ENCODE data around the gene PPFIA1.
A peak's percentile ranks its signal among the peaks of the same experiment; 100 is the strongest.
"Not testable (repeated sequence)": the region's sequence is repeated elsewhere in the genome, so short reads cannot be mapped to it uniquely, and the experiment has no call there.

The PPFIA1 gene

DNA sequence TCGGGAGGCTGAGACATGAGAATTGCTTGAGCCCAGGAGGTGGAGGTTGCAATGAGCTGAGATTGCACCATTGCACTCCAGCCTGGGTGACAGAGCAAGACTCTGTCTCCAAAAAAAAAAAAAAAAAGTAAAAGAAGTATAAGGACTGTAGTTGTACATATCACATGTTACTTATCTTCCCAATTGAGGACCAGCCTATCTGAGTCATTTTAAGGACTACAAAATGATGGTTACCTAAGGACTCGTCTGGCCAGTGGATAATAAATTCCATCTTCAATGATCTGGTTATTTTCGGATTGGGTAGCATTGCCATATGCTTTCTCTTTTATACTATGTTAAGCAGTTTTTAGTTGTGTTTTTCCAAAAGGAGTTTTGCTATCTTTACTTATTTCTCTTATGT, 55.3 kb downstream of the PPFIA1 start:
- no peak for DNase-seq (ENCODE audit: low spot score)

DNA sequence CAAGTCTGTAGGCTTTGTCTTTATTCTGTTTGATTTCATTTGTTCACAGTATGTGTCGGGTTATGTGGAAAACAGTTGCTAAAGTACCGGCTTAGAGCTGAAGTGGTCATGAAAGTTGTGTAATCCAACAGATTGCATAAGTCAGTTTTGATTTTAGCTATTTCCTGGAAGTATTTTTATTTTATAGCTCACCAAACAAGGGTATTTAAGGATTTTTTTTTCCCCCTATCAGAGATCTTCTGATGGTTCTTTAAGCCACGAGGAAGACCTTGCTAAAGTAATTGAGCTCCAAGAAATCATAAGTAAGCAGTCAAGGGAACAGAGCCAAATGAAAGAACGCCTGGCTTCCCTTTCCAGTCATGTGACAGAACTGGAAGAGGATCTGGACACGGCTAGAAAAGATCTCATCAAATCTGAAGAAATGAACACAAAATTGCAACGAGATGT, 55.9 kb downstream of the PPFIA1 start:
- DNase-seq (ENCODE audit: low spot score): peak; percentile 66

DNA sequence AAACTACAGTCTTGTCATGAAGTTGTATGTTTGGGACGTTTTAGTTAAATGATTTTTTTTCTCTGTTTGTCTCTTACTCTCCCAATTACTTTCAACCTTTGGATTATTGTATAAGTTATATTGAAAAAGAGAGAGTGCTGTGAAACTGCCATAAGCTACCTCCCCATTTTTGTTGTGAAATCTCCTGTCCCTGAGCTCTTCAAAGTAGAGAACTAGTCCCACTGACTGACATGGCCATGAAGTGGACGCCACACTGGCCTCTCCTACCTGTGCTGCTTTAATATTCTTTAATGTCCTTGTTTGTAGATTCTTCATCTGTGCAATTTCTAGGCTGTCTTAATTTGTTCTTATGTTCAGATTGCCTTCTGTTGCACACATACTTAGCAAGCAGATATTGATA, 56.3 kb downstream of the PPFIA1 start:
- no peak for DNase-seq (ENCODE audit: low spot score)

DNA sequence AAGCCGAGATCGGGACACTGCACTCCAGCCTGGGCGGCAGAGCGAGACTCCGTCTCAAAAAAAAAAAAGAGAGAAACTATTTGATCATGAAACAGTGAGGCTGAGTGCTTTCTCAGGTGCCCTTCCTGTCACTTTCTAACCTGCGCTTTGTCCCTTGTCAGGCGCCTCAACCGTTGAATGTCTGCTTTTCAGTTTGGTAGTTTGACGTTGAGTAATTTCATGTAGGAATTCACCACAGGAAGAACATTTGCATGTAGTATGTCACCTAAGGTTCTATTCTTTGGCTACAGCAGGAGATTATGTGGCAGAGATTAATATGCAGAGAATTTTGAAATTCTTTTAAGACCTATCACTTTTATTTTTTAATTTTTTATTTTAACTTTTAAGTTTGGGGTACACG, 57.2 kb downstream of the PPFIA1 start:
- DNase-seq (ENCODE audit: low spot score): no peak

DNA sequence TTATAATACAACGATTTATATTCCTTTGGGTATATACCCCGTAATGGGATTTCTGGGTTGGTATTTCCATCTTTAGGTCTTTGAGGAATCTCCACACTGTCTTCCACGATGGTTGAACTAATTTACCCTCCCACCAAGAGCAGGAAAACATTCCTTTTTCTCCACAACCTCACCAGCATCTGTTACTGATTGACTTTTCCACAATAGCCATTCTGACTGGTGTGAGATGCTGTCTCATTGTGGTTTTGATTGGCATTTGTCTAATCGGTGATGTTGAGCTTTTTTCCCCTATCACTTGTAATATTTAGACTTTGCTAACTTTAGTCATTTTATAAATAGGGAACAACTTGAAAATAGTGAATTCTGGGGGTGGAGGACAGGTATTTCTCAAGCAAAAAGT, 58.1 kb downstream of the PPFIA1 start:
- no peak for DNase-seq (ENCODE audit: low spot score)

DNA sequence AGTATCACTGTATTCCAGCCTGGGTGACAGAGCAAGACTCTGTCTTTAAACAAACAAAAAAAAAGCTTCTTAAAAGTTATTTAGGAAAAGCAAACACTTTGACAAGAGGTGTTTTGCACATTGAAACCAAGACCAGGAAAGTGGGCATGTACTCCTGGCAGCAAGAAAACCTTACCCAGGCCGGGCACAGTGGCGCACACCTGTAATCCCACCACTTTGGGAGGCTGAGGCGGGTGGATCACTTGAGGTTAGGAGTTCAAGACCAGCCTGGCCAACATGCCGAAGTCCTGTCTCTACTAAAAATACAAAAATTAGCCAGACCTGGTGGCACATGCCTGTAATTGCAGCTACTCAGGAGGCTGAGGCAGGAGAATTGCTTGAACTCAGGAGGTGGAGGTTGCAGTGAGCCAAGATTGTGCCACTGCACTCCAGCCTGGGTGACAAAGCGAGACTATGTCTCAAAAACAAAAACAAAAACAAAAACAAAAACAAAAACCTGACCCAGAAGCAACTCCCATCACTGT, 60.9 kb downstream of the PPFIA1 start:
- not testable (repeated sequence) for DNase-seq (ENCODE audit: low spot score)

DNA sequence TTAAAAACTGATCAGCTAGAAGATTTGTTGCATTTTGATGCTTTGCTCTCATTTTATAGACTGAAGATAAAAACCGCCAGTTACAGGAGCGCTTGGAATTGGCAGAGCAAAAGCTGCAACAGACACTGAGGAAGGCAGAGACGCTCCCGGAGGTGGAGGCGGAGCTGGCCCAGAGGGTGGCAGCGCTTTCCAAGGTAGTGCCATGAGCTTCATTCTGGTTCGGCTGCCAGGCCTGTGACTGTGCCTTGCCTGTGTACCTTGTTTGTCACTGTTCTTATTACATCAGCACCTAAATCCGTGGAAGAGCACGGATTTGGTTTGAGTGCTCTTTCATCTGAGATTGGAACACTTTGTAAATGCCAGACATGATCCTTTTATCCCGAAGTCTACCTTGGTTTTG, 61.4 kb downstream of the PPFIA1 start:
- no peak for DNase-seq (ENCODE audit: low spot score)

DNA sequence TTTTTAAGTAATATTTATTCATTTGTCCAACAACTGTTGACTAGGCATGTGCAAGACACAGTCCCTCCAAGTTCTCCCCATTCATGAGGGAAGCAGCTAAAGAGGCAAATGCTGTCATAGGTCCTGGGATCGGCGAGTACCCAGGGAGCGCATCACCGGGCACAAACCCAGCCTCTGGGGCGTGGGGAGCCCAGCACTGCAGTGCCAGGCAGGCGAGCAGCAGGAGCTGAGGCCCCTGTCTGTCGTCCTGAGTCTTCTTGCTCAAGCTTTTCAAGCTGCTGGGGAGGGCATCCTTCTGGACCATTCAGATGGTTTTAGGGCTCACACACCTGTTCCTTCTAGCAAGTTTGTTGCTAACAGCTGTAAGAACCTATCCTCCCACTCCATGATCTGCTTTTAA, 62.1 kb downstream of the PPFIA1 start:
- no peak for DNase-seq (ENCODE audit: low spot score)

DNA sequence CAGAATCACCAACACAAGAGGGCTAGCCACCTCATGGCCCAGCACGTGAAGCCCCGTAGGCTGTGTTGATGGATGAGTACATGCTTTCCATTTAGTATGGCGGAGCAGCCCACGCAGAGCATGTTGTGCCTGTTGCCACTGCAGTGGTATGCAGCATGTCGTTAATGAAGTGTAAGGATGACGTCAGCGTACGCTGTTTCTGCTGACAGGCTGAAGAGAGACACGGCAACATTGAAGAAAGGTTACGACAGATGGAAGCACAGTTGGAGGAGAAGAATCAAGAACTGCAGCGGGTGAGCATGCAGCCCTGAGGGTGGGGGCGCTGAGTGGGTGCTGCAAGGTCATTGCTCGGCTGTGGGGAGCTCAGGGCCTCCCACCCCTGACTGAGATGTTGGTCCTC, 62.8 kb downstream of the PPFIA1 start:
- DNase-seq (ENCODE audit: low spot score): no peak

DNA sequence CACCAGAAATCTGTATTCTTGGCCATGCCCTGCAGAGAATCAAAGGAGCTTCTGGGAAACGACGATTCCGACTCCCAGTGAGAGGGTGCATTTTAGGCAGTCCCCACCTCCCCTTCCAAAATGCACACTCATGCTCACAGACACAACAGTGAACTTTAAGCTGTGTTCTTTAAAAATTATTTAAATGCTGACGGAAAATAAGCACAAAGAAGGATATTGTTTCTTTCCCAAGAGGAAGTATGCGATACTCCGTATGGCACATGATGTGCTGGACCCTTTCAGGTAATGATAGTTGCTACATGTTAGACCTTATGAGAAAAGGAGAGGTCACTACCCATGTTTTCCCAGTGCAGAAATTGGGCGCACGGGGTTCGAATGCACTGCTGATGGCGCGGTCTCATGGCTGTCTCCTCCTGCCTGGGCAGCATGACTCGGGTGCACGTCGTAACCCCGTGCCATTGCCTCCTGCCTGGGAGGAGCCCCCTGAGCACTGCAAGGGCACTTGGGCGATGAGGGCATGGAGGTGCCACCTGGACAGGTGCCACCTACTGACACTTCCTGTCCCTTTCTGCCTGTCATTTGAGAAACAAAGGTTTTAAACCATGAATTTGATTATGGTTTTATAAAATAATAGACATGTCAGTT, 64.0 kb downstream of the PPFIA1 start:
- DNase-seq (ENCODE audit: low spot score): no peak

DNA sequence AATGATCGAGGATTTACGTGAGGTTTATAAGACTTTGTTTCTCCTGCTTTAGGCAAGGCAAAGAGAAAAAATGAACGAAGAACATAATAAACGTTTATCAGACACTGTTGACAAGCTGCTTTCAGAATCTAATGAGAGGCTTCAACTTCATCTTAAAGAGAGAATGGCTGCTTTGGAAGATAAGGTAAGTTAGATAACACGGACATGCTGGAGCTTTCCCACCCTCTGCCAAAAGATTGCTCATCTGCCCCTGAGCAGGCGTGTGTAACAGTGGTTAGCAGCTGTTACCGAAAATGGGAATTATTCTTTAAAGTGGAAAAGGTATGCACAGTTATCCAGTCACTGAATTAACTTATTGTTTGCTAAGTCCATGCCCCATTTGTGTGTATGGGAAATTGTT, 65.0 kb downstream of the PPFIA1 start:
- DNase-seq (ENCODE audit: low spot score): no peak

DNA sequence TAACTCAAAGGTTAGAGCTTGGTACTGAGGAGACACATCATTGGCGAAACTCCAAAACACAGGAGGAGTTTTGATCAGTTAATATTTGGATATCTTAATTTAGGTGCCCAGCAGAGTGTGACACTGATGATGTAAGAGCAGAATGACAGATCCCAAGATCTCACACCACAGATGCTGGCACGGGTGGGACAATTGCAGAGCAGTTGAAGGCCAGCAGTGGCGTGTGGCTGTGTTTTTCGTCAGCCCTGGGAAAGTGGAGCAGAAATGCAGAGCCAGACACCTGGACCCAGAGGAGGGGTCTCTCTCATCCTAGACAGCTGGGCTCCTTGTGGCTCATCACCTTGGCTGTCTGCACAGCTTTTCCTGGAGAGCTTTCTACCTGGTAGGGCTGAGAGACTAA, 68.1 kb downstream of the PPFIA1 start:
- DNase-seq (ENCODE audit: low spot score): no peak

DNA sequence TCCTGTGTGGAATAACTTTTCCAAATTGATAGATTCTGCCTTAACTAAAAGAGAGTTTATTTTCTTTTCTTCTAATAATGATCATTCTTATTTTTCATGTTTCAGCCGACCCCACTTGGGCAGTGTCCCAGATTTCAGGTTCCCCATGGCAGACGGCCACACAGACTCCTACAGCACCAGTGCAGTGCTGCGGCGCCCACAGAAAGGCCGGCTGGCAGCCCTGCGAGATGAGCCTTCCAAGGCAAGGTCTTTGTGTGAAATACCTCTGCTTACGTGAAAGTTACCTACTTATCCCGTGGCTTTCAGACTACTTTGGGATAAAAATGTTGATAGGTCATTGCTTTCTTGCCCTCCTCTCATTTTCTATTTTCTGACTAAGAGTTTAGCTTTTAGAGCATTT, 68.6 kb downstream of the PPFIA1 start:
- no peak for DNase-seq (ENCODE audit: low spot score)

DNA sequence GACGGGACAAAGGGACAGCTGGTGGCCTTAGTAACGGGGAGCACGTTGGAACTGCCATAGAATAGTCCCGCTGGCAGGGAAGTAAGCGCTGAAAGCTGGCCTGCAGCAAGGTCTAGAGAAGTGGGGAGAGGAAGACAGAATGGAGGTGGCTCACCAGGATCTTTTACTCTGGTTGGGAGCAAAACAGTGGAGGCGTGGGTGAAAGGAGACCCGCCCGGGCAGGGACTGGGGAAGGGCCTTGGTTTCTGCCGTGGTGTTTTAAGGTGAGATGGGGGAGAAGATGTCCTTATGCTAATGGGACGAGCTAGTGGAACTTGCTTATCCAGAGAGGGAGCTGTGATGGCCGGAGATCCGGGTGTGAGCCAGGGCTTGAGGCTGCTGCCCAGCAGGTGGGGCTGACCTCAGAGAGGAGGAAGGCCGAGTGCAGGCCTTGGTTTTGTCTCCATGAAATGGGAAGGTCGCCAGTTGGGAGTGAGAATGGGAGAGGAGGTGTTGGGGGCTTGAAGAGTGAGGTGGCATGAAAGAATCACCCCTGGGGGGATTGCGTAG, 71.5 kb downstream of the PPFIA1 start:
- DNase-seq (ENCODE audit: low spot score): no peak

DNA sequence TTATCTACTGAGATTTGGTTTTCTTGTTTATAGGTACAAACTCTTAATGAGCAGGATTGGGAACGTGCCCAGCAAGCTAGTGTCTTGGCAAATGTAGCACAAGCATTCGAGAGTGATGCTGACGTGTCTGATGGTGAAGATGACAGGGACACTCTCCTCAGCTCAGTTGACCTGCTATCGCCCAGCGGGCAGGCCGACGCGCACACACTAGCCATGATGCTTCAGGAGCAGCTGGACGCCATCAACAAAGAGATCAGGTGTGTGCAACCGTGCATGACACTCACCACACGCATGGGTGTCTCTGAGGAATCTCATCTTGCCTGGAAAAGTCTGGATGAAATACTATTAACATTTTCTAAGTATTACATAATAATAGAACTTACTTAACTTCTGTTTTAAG, 73.1 kb downstream of the PPFIA1 start:
- DNase-seq (ENCODE audit: low spot score): no peak

DNA sequence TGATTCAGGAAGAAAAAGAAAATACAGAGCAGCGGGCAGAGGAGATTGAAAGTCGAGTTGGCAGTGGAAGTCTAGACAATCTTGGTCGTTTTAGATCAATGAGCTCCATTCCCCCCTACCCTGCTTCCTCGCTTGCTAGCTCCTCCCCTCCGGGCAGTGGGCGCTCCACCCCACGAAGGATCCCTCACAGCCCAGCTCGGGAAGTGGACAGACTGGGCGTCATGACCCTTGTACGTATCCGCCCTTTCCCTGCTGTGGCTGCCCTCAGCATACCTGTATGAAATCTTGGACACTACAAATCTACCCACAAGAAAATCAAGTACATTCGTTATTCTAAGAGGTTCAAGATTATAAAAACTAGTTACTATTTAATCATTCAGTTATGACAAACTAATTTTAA, 77.7 kb downstream of the PPFIA1 start:
- DNase-seq (ENCODE audit: low spot score): no peak

DNA sequence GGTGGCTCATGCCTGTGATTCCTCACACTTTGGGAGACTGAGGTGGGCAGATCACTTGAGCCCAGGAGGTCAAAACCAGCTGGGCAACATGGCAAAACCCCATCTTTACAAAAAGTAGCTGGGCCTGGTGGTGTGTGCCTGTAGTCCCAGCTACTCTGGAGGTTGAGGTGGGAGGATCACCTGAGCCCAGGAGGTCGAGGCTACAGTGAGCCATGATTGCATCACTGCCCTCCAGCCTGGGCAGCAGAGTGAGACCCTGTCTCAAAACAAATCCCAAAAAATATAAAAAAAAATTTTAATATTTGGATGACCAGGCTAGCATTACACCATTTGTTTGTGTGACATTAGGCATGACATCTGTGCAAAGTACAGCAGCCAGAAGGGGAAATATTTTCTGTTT, 78.1 kb downstream of the PPFIA1 start:
- DNase-seq (ENCODE audit: low spot score): no peak

DNA sequence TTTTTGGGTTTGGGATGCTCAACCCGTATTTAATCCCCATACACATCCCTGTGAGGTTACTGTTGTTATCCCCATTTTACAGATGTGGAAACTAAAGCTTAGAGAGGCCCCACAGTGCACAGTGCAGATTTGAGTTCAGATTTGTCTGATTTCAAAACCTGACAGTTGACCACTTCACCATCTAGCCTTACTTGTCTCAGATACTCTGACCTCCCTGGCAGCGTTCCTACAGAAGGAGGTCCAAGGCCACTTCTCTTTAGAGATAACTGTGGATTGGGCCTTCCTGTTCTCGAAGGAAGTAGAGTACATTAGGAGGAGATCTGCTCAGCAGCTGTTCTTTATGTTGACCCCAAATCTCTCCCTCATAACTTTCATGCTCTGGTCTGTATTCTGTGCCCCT, 81.2 kb downstream of the PPFIA1 start:
- no peak for DNase-seq (ENCODE audit: low spot score)

DNA sequence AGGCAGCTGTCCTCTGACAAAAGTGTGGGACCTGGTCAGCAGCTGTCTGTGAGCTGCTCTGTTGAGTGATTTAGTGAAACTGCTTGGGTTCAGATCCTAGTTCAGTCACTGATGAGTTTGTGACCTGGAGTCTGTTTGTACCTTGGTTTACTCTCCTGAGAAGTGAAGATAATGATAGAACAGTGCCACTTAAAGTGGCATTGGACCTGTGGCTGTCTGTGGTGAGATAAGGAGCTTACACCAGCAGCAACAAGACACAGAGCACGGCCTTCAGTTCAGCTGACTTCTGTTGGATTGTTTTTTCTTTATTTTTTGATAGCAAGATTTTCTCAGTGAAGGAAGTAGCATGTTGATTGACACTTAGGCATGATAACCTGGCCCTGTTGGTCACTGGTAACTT, 81.6 kb downstream of the PPFIA1 start:
- DNase-seq (ENCODE audit: low spot score): no peak

DNA sequence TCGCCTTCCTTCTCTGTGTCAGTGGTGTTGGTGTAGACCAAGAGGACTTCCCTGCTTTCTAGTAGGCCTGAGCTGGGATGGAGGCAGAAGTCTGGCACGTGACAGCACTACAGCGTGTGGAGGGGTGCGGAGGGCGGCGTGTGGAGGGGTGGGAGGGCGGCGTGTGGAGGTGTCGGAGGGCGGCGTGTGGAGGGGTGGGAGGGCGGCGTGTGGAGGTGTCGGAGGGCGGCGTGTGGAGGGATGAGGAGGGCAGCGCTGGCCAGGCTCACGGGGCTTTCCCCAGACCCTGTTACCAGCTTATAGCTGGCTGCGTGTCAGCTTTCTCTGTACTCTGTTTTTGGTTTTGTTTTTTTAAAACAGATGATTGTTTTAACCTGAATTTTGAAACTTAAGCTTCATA, 82.1 kb downstream of the PPFIA1 start:
- no peak for DNase-seq (ENCODE audit: low spot score)

DNA sequence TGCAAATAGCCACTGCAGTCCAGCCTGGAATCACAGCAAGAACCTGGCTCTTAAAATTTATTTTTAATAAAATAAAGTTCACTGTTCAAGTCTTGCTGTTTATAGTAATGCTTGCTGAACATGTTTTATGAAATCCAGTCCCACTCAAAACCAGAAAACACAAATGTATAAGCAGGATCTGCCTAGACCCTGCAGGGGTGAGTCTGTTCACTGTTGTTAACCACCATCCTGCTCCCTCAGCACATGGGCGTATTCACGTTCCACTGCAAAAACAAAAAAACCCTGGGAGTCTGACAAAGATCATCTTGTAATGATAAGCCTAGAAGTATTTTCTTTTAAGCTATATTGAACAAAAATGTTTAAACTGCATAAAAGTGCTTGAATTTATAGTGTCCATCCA, 82.8 kb downstream of the PPFIA1 start:
- no peak for DNase-seq (ENCODE audit: low spot score)

DNA sequence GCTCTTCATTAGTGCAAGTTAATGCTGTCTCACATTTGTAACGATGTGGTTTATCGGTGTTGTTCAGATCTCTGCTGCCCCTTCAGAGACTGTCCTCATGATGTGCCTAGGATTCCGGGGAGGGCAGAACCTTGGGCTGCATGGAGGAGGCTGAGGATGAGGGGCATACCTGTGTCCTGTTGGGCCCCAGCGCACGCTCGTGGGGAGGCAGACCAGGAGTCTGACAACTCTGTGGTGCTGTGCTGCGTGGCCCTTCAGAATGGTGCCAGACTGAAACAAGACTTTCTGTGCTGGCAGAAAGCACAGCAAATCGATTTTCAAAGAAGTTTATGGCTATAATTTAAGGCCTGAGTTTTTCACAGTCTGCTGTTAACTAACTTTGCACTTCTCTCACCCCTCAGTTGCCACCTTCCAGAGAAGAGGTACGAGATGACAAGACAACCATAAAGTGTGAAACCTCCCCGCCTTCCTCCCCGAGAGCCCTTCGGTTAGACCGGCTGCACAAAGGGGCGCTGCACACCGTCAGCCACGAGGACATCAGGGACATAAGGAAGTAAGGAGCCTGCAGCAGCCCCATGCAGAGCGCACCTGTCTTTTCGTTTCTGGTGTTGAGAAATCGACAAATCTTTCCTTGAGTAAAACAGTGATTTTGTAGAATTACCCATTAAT, 83.5 kb downstream of the PPFIA1 start:
- DNase-seq (ENCODE audit: low spot score): no peak

DNA sequence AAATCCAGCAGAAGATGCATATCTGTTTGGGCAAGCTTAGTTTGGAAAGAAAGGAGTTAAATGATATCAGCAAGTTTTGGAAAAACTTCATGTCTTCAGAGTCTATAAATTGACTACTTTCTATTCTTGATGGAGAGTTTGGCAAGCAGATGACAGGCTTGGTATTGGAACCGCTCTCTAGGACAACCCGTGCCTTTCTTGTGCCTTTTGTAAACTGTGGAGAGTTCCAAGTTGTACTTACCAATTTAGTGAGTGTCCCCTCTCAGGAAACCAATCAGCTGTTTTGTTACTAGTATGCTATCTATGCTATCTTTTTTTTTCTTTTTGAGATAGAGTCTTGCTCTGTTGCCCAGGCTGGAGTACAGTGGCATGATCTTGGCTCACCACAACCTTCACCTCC, 84.1 kb downstream of the PPFIA1 start:
- DNase-seq (ENCODE audit: low spot score): no peak

DNA sequence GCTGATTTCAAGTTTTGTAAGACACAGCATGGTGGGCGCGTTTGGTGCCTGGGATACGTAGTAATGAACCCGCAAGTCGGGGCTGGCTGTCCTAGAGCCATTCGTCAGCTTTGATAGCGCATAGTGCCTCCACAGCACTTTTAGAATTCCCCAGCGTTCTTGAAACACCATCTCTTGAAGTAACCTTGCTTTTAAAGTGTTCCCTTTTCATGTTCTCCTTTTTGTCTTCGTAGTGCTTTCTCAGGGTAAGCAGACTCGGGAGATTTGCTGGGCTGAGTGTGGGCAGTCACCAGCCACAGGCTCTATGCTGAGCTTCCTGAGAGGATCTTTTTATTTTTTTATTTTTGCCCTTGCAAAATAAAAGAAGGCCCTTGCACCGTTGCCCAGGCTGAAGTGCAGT, 88.3 kb downstream of the PPFIA1 start:
- no peak for DNase-seq (ENCODE audit: low spot score)

Data from AG08395 (cell line).